Activated CD4-positive, alpha-beta T cell treated with anti-CD3 and anti-CD28 coated beads, Interleukin-2, Interleukin-6, amounts not matched to agents 100 ng/mL and 50 ng/mL, durations not matched to agents 16 hours and 8 hours (primary cell): Measurements from ENCODE around the gene SLC26A6.

Experiments used
- DNase-seq: peaks from one replicate; pipeline ENCODE4 v3.0.0-alpha.2; 2020

SLC26A6 gene

DNA sequence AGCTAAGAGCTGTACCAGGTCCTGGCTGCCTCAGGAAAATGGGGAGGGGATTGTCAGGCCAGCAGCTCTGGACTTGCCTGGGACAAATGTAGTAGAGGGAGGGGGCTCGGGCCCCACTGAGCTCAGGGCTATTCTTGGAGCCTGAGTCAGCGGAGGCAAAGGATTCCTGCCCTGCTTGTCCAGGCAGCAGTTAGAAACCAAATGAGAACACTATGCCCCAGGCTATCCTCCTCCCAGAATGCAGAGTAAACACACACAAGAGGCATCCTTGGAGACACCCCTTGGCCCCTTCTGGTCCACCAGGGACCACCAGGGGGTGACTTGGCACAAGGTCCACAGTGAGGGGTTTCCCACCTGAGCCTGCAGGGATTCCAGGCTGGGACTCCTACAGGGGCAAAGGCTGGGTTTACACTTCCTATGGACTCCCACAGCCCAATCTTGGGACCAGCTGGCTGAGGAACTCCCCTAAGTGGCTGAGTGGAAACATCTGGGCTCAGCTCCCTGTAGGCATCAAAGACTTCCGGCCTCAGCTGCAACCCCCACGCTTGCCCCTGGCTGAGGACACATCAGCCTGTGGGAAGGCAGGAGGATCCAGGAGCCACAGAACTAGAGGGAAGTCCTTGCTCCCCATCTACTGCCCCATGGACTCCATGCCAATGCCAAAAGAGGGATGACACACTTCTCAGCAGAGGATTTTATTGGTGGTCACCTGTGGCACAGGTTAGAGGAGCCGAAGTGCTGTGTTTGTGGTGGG is 36.8 kb downstream of the SLC26A6 start:
- DNase-seq = no peak

DNA sequence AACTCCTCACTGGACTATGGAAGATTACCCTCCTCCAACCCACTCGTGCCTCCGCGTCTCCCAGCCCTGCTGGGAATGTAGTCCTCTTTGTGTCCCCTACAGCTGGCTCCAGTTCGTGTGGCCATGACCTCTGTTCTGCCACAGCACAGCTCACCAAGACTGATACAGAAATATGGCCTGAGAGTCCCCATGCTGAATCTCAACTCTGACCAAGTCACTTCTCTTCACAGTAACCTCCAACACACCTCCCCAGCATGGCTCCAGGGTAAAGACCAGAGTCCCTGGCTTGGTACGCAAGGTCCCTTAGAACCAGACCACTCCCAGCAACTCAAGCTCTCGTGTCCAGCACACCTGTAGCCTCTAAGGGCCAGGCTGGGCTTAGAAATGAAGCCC is 37.9 kb downstream of the SLC26A6 start:
- DNase-seq = no peak

DNA sequence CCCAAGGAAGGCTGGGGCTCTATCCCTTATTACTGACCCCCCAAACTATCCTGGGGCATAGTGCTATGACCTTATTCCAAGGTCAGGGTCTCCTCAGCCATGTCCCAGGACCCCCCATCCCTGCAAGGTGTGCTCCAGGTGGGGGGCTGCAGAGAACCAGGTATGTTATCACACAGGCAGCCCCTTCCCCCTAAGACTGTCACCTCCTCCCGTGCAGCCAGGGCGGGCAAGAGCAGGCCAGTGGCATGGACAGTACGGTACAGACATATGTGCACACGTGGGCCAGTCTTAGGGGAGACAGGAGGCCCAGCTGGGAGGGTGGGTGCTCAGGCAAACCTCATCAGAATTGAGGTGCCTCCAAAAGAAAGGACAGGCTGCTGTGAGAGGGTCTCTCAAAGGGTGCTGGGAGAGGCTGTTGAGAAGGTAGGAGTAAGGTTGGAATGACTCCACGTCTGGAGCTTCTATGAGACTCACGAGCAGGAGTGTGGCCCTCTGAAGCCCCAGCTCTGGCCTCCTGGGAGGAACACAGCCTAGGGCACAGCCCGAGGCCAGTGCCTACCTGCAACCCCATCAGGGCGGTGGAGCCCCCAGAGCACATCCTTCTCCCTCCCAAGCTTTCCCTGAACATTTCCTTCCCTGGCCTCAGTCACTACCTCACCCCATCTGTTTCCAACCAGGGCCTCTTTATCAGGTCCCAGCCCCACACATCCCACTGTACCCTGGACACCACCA is 38.4 kb downstream of the SLC26A6 start:
- DNase-seq = no peak

DNA sequence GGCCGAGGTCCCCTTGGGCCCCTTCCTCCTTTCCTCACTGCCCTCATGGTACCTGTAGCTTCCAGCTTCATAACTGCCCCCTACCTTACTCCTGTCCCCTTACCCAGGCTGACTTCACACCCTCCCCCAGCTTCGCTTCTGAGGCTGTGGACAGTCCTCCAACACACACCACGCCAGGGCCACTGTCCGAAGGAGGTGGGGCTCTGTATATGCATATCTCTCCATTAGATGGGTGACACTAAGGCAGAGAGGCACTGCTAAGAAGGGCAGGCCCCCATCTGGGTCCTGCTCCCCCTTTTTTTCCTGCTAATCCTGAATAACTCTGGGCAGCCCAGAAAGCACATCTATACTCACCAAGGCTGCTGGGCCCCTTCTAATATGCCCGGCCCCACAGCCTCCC is 39.1 kb downstream of the SLC26A6 start:
- DNase-seq = no peak

DNA sequence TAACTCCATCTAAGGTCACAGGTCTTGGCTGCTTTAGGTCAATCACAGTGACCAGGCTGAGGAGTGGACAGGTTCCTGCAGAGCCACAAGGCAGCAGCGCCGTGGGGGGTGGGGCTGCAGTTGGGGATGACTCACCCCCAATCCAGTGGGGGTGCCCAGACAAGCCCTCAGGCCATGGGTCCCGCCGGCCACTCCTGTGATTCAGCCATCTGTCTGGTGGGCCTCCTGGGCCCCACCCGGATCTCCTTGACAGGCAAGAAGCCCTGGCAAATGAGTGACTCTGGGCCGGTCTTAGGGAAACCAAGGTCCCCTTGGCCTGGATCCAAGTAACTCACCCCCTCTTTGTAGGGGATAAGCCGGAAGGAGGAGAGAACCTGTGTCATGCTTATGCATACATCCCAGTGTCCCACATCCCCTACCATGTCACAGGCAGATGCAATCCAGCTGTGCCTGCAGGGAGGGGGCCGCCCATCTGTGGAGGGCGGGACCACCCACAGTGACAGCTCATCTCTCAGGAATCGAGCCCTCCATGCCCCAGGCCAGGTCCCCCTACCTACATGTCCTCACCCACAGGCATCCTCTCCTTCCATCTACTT is 39.6 kb downstream of the SLC26A6 start:
- no peak for DNase-seq

DNA sequence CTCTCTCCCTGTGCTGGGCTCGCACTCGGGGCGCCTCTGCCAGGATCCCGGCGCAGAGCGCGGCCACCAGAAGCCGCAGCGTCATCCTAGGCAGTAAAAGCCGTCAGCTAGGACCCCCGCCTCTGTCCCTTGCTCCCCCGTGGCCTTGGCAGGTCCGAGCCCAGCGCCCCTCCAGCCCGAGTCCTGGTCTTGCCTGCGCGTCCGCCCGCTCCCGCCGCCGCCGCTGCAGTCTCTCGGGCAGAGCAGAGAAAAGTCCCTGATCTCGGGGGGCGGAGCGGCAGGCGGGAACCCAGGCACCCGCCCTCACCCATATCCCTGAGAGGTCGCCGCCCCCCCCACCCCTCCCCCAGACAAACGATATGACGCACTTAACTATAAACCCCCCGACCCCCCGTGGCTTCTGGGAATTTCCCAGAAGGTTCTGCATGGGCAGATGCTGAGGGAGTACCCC is 40.2 kb downstream of the SLC26A6 start, which contains the start of gene COL7A1:
Gene COL7A1, minus strand, starts transcription at position 255 of the 451 bp plus-strand sequence. Its CDS starts 170 bp downstream, at position 85.
- DNase-seq = no peak

DNA sequence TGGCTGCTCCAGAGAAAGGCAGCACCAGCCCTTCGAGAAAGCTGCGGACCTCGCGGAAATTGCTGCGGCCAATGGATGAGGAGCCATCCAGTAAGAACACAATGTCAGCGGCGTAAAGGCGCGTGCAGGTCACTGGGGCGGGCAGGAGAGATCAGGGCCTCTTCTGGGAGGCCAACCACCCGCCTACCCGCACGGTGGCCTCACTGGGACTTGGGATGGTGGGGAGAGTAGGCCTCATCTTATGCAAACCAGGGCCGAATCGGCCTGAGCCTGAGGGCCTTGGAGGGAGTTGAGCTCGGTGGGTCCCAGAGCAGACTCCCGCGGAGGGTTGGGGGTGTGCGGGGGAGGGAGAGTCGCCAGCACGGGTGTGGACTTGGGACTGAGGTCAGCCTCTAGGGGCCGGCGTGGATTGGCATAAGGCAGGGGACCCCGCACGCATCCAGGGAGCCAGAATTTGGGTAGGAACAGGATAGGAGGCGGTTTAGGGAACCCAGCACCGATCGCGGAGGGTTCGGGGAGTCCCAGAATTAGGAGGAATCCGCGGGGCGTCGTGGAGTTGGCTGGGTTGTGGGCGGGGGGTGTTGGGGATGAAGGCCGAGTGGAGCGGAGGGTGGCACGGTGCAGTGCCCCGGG is 40.7 kb downstream of the SLC26A6 start:
- no peak for DNase-seq

DNA sequence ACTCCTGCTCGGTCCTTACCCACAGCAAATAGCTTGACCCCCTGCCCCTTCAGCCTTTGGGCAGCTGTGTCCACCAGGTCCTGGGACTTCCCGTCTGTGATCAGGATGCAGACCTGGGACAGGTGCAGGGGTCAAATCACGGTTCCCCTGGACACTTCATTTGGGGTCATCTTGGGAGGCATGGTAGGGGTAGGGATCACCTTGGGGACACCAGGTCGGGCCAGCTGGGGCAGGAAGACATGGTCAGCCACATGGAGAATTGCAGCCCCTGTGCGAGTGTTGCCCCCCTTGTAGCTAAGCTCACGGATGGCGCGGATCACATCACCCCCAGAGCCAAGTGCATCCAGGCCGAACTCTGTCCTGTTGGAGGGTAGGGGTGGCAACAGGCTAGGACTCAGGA is 41.9 kb downstream of the SLC26A6 start:
- DNase-seq = no peak

DNA sequence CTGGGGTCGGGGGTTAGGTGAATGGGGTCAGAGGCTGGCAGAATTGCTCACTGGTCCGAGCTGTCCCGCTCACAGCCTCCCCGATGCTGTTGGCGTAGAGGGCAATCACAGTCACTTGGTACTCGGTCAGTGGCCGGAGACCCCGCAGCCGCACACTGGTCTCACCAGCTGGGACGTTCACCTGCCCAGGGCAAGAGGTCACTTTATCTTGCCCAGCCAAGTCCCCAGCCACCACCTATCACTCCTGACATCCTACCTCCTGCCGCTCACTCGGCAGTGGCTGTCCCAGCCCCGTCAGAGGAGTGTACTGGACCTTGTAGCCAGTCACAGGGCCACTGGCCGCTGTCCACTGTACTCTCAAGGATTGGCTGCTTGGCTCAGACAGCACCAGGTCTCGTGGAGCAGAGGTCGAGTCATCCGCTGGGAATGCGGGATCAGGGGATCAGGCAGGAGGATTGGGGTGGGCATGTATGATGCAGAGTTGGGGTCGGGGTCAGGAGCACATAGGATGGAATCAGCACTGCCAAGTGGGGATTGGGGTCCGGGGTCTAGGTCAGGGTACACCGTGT is 42.7 kb downstream of the SLC26A6 start:
- DNase-seq = no peak

DNA sequence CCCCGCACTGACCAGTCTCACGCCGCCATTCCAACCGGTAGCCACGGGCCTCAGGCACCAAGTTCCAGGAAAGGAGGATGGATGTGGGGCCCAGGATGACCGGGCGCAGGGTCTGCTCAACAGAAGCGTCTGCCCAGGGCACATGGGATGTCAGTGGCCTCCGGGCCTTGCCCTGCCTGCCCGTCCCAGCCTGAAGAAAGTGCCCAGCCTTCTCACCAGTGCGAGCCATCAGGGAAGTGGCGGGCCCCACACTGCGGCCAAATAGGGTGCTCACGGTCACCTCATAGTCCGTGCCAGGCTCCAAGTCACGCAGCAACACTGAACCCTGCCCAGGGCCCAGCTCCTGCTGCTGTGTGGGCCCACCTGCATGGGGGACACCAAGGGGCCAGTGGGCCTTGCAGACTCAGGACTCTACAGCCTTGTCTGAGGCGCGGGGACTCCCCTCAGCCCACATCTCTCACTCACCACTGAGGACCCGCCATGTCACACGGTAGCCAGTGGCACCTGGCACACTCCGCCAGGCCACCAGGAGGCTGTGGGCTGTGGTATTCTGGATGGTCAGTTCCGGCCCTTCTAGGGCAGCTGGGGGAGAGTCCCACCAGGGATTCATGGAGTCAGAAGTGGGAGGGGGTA is 43.3 kb downstream of the SLC26A6 start:
- DNase-seq = no peak

DNA sequence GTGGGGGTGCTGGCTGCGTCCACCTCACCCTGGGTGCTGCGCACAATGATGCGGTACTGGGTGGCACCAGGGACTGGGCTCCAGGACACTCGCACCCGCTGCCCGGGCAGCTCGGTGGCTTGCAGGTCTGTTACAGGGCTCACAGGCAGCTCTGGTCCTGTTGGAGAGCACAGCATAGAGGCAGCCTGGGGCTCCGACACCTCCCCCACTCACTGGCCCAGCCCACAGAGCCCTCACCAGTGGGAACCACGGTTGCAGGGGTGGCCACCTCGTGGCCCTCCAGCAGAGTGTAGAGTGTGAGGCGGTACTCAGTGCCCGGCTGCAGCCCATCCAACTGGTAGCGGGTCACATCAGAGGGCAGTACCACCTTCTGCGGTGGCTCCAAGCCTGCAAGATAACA is 43.8 kb downstream of the SLC26A6 start:
- DNase-seq = no peak

DNA sequence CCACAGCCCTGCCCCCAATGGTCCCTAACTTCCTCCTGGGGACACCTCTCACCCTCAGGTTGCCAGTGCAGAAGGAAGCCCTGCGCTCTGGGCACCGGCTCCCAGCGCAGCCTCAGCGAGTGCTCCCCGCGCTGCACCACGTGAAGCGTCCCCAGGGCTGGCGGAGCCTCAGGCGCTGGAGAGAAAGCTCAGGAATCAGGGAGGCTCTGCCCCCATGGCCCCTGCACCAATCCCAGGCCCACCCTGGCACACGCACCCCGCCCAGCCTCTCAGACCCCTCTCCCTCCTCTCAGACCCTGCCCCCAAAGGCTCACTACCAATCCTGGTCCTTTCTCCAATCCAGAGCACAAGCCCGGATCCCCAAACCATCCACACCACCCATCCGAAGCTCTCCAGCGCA is 47.0 kb downstream of the SLC26A6 start:
- DNase-seq = no peak

DNA sequence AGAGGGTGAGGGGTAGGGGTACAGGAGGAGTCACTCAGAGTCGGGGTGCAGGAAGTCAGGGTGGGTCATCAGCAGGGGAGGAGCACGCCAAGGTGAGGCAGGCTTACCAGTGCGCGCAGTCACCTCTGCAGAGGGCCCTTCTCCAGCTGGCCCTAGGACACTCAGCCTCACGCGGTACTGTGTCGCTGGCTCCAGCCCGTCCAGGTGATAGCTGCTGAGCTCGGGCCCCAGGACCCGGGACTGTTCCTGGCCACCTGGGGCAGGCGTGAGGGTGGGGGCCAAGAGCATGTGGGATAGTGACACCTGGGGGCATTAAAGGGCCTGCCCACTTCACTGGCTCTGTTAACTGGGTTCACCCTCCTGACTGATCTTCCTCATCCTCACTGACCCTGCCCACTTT is 47.6 kb downstream of the SLC26A6 start:
- DNase-seq = no peak

DNA sequence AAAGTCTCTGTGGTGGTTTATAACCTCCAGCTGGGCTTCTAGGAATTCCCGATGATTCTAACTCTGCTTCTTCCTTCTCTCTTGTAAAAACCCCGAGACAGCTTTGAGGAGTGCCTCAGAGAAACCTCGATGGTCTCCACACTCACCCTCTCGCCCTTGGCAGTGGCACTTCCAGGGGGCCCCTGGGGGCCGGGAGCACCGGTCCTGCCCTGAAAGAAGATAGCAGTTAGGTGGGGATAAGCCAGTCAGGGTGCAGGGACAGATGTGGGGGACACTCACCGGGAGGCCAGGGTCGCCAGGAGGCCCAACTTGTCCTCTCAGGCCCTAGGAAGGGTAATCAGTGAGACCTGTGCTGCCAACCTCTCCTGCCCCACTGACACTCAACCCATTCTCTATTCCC is 49.9 kb downstream of the SLC26A6 start:
- no peak for DNase-seq

DNA sequence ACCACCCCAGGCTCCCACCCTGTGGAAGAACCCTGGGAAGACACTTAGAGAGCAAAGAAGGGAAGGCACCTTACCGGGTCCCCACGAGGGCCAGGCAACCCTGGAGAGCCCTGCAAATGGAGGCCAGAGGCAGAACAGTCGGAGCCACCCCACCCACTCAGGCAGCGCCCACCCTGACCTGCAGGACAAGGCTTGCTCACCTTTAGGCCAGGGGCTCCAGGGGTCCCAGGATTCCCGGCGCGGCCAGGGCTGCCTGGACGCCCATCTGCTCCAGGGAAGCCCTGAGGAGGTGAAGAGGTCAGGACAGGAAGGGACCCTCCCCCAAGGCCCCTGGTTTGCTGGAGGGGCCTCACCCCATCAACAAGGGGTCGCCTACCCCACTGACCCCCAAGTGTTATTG is 50.4 kb downstream of the SLC26A6 start:
- no peak for DNase-seq

DNA sequence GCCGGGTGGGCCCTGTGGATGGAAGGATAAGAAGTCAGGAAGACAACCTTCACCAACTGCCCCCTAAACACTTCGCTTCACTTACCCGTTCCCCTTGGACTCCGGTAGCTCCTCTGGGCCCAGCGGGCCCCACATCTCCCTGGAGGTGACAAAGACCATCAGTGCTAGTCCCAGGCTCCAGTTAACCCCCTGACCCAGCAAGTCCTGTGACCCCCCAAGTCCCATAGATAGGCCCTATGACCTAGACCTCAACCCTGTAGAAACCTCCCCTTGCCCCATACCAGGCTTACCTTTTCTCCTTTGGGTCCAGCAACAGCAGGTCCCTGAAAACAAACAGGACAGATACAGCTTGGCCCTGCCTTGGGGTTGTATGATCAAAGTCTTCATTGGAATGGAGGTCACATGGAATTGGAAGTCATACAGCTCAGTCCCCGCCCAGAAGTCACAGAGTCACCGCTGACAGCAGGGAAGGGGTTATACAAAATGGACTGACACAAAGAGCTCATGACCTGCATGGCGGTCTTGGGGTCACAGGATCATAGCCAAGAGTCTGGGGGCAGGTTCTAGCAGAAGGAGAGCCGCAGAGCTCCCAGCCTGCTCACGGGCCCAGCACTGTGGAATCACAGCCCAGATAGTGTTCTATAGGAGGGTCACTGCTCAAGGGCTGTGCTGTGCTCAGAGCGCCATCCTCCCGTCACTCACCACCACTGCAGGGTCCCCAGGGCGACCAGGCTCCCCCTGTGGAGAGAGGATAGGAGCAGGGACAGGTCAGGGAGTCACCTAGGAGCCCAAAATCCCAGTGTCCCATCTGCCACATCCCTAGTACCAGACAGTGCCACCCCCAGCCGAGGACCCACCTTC is 53.4 kb downstream of the SLC26A6 start:
- no peak for DNase-seq

DNA sequence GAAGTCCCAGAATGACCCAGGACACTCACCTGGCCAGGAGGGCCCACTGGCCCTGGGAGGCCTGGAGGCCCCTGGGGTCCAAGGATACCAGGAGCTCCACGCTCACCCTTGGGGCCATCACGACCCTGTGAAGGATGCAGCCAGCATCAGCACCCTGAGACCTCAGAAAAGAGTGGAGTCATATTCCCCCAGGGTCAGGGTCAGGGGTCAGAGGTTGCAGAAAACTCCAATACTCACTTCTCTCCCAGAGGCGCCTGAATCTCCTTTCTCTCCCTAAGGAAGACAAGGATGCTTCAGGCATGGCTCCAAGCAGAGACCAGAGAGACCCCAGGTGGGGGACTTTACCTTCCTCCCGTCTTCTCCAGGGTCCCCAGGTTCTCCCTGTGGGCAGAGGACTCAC is 58.6 kb downstream of the SLC26A6 start:
- DNase-seq = no peak
